DMS 273 (cell line): ENCODE results near the gene METRN.
"Not testable (repeated sequence)": the region's sequence is repeated elsewhere in the genome, so short reads cannot be mapped to it uniquely, and the experiment has no call there.

ENCODE experiments used
- DNase-seq: peaks from one replicate; lab custom pipeline; 2025; ENCODE audit not compliant: unreplicated experiment; lab: John Stamatoyannopoulos, UW

Gene METRN

GRCh38 chr16:754121-754607 lies 39.2 kb downstream of the METRN start:
- DNase-seq, result not testable (repeated sequence)

DNA sequence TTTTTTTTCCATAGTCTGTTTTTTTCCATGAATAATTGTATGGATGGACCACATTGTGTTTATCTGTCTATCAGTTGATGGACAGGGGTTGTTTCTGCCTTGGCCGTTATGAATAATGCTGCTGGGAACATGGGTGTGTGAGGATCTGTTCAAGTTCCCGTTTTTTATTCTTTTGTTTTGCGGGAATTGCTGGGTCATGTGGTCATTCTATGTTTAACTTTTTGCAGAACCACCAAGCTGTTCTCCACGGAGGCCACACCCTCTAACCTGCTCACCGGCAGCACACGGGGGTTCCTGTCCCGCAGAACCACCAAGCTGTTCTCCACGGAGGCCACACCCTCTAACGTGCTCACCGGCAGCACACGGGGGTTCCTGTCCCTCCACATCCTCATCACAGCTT lies 39.7 kb downstream of the METRN start:
- DNase-seq, result no peak

DNA sequence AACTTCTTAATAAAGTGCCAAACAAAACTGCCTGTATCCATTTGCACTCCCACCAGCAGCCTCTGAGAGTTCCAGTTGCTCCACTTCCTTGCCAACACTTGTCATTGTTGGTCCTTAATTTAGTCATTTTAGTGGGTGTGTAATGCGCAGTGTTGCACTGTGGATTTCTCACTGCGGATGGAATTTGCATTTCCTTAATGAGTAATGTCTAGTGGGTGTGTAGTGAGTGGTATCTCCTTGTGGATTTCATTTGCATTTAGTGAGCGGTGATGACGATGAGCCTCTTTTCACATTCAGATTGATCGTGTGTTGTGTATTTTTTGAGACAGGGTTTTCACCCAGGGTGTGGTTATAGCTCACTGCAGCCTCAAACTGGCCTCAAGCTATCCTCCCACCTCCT lies 41.5 kb downstream of the METRN start:
- no peak for DNase-seq

DNA sequence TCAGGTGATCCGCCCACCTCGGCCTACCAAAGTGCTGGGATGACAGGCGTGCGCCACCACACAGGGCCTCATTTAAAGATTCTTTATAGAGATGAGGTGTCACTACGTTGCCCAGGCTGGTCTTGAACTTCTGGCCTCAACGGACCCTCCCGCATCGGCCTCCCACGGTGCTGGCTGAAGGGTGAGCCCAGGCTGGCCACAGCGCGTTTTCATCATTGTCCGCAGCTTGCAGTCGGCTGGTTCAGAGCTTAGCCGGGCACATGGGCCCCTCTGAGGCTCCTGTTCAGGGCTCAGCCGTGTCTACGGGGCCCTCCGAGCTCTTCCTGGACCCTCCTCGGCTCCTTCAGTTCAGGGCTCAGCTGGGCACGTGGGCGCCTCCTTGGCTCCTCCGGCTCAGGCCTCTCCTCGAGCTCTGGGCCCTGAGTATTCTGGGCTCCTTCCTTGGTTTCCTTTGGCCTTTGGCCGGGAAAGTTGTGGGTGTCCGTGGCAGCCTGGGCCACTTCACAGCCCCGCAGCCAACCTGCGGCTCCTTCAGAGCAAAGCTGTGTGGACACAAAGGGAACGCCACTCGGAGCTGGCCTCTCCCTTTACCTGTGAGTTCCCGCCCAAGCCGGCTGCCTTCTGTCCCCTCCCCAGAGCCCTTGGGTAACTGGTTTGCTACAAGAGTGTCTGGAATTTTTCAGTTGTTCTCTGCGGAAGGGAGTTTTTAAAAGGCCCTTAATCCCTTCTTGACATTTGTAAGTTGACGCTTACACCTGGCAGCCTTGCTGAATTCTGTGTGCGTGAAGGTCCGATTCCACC lies 44.4 kb downstream of the METRN start:
- no peak for DNase-seq

- DNase-seq, result no peak
These were observed 45.1 kb downstream of the METRN start for GRCh38 chr16:760065-760464.

DNA sequence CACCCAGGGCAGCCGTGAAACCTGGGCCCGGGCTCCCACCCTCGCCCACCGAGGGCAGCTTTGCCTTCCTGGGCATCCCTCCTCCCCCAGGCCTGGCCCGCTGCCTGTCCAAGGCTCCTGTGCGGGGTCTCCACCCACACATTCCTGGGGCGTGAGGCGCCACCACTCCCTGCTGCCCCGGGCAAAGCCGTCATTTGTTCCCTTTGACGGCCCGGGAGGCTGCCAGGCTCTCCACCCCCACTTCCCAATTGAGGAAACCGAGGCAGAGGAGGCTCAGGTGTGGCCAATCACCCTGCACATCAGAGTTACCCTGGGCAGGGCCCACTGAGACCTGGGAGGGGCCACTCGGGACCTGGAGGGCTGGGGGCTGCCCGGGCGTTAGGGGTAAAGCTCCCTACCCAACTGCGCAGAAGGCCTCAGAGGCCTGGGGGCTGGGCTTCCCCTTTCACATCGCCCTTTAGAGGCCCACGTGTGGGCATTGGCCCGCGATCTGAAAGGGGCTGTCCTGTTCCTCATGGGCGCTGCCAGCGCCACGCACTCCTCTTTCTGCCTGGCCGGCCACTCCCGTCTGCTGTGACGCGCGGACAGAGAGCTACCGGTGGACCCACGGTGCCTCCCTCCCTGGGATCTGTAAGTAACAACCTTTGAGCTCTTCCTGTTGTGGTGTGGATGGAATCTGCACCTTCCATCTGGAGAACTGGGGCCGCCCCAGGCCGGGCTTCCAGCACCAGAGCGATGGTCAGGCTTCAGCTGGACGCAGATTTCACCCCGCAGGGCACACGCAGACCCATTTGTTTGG lies 45.8 kb downstream of the METRN start, which contains the start of gene MSLN:
Gene MSLN (plus strand): TSS at position 190 of the 799 bp plus-strand sequence. CDS start 1,947 bp downstream, outside the sequence.
- no peak for DNase-seq

- no peak for DNase-seq
These were observed 47.0 kb downstream of the METRN start for GRCh38 chr16:761625-762513.

DNA sequence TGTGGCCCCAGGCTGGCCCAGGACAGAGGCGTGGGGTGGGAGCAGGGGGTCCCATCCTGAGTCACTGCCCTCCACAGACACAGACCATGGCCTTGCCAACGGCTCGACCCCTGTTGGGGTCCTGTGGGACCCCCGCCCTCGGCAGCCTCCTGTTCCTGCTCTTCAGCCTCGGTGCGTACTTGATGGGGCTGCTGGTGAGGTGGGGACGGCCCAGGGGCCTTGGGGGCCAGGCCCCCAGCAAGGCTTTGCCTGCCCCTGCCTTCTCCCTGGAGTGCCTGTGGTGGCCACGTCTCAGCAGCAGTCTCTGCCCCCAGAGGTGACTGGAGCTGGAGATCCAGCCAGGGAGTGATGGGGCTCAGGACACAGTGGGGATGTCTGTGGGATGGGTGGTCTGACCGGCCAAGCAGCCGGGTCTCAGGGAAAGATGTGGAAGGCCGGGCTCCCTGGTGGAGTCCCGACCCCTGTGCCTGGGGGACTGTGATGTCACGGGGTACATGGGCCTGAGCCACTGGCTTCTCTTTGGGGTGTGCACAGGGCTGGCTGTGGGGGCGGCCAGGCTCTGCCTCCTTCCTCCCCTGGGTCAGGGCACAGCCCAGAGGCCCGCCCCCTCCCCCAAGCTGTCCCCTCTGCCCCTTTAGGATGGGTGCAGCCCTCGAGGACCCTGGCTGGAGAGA lies 47.8 kb downstream of the METRN start:
- no peak for DNase-seq

DNA sequence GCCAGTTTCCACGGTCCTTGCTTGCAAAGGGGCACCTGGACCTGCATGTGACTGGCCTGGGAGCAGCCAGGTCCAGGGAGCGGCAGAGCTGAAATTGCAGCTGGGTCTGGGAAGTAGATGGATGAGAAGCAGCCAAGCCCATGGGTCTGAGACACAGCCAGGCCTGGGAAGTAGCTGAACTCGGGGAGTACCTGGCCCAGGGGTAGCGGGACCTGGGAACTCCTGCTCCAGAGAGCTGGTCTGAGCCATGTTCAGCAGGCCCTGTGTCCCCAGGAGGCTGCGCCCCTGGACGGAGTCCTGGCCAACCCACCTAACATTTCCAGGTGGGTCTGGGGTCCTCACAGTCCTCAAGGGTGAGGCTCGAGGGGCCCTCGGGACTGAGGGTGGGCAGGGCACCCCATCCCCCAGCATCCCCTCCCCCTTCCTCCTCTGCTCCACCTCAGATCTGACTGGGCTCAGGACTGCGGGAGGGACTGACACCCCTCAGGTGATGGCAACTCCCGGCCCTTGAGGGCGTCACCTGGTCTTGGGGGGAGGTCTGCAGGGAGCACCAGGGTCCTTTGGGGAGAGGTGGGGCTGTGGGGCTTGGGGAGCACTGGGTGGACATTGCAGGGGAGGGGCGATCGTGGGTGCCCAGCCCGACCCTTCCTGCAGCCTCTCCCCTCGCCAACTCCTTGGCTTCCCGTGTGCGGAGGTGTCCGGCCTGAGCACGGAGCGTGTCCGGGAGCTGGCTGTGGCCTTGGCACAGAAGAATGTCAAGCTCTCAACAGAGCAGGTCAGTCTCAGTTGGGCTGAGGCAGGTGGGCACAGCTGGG lies 48.7 kb downstream of the METRN start:
- DNase-seq, result no peak

GRCh38 chr16:764184-764750 lies 49.3 kb downstream of the METRN start:
- DNase-seq, result no peak

DNA sequence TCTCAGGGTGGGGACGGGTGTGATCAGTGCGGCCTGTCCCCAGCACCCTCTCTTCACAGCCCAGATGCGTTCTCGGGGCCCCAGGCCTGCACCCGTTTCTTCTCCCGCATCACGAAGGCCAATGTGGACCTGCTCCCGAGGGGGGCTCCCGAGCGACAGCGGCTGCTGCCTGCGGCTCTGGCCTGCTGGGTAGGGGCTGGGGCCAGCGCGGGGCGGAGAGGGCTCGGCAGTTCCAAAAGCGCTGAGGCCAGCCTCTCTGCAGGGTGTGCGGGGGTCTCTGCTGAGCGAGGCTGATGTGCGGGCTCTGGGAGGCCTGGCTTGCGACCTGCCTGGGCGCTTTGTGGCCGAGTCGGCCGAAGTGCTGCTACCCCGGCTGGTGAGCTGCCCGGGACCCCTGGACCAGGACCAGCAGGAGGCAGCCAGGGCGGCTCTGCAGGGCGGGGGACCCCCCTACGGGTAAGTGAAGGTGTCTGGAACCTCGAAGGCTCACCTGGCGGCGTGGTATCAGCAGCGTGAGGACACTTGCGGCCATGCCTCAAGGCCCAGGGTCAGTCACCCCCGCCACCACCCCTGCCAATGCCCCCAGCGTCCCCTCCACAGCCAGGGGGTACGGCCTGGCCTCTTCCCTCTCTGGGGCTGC lies 50.0 kb downstream of the METRN start:
- no peak for DNase-seq

GRCh38 chr16:765488-765865 lies 50.6 kb downstream of the METRN start:
- no peak for DNase-seq

- DNase-seq, result no peak
These were observed 51.3 kb downstream of the METRN start for GRCh38 chr16:766008-766819.

GRCh38 chr16:766820-767640 lies 52.1 kb downstream of the METRN start:
- no peak for DNase-seq

DNA sequence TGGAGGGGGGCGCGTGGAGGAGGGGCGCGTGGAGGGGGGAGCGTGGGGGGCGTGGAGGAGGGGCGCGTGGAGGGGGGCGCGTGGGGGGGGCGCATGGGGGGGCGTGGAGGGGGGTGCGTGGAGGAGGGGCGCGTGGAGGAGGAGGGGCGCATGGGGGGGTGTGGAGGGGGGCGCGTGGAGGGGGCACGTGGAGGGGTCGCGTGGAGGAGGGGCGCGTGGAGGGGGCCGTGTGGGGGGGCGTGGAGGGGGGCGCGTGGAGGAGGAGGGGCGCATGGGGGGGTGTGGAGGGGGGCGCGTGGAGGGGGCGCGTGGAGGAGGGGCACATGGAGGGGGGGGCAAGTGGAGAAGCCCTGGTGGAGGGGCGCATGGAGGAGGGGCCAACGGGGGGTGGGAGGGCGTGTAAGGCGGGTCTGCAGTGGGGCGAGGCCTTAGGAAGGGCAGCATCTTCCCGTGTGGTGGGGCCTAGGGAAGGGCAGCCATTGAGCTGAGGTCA lies 52.9 kb downstream of the METRN start:
- DNase-seq, result no peak

- DNase-seq, result no peak
These were observed 53.5 kb downstream of the METRN start for GRCh38 chr16:768428-768827.
